Urothelium cell line (cell line): ENCODE measurements around the gene IL17RA.
"Not testable (repeated sequence)": the region's sequence is repeated elsewhere in the genome, so short reads cannot be mapped to it uniquely, and the experiment has no call there.

Source experiments
- DNase-seq: peaks from one replicate; pipeline ENCODE4 v3.0.0; 2011; ENCODE audit warnings: low spot score, mixed read lengths
- FAIRE-seq: peaks from 2 replicates; lab custom pipeline; 2011; peaks lifted over from hg19 to GRCh38; lab: Jason Lieb, UNC

Gene IL17RA

DNA sequence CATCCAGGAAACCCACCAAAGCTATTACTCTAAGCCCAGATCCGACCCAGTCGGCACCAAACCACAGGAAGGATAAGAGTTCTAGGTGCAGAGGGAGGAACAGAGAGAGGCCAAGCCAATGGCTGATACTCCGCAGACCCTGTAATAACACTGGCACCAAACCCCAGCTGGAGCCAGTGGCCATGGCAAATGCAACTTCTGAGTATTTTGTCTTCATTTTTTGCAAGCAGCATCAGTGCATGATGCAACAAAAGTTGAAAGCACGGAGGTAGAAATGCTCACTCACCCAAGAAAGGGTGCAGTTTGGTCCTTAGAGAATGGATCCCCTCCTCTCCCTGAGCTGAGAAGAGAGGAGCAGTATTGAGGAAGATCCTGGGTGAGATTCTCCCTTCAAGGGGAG lies 33.5 kb downstream of the IL17RA start:
- DNase-seq (no peak), FAIRE-seq (no peak)

- FAIRE-seq (no peak), DNase-seq (no peak)
Measured at GRCh38 chr22:17119481-17120202, 34.8 kb downstream of the IL17RA start.

DNA sequence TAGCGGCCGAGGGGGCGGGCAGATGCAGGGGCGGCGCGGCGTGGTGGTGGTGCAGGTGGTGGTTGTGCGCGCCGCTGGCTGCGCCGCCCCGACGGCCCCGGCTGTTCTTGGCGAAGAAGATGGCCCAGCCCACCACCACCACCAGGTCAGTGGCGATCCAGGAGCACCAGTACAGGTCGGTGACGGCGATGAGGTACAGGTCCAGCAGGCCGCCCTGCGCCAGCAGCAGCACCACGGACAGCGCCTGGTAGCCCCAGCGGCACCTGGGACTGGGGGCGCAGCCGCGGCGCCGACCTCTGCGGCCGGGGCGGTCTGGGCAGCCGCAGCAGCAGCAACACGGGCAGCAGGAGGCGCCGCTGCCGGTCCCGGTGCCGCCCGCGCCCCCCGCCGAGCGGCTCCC lies 35.5 kb downstream of the IL17RA start:
- FAIRE-seq (no peak), DNase-seq (peak; percentile 65)

- DNase-seq (peak; percentile 30), FAIRE-seq (no peak)
Measured at GRCh38 chr22:17120711-17121232, 36.0 kb downstream of the IL17RA start.

DNA sequence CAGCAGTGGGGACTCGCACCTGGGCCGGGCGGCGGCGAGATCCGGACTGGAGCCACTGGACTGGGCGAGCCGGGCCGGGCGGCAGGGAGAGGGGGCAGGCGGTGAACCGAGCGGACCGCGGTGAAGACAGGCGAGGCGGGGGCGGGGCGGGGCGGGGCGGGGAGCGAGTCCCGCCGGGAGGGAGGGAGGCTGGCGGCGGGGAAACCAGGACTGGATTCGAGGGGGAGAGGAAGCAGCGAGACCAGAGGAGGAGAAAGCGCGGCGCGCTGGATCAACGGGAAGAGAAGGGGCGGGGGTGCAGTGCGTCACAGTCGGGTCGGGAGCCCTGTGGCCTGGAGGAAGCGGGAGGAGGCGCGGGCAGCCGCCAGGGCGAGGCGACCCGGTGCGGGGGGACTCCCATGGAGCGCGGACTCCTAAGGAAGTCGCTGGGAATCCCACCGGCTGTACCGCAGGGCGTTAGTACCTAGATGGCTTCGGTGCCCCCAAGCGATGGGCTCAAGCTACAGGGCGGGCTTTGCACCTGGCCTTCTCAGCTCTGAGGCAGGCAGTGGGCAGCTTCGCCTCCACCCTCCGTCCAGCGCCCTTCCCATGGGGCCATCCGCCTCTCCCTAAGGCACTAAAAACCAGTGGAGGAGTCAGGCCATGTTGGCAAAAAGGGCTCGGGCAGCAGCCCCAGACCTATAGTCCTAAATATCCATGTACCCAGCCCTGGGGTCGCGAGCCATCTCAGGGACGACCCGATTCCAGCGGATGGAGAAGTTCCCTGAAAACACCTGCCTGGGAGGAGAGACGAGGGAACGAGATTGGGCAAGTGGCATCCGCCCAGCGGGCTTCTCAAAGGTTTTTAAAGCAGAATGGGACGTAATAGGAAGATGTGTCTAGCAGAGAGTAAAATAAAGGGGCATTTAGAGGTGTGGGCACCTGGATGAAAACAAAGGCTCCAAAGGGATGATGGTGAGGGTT lies 36.7 kb downstream of the IL17RA start, which contains the start of gene TMEM121B:
Gene TMEM121B, minus strand, starts transcription at position 128 of the 963 bp plus-strand sequence. CDS start 233 bp downstream, outside the sequence.
- DNase-seq, result peak; percentile 77
- FAIRE-seq, result no peak

DNA sequence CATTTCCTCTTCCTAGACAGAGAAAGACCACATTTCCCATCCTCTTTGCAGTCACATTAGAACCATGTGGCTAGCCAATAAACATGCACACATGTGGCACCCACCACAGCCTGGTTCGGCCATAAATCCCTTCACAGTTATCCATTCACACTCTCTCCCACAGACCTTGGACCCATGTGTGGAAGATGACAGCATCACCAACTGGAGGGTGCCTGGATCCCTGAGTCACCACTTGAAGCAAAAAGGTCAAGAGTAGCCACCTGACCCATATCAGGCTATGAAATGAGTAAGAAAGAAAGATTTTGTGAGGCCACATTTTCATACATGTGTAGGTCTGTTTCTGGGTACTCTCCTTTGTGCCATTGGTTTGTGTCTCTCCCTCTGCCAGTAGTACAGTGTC lies 45.4 kb downstream of the IL17RA start:
- FAIRE-seq (no peak), DNase-seq (no peak)

DNA sequence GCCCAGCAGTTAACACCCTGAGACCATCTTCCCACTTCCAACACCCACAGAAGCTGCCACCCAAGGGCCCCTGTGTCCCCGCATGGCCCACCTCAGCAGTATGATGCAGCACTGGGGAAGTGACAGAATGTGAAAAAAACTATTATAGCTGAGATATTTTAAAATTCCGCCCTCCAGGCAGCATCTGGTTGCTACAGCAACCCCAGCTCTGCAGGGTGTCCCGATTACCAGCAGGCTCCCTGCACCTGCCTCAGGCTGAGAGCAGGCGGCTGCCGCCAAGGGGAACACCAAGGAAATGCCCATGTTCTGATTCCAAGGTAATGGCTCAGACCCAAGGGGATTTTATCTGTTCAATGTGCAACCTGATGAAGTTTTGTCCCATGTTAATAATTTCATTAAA lies 46.9 kb downstream of the IL17RA start:
- no peak for DNase-seq
- no peak for FAIRE-seq

GRCh38 chr22:17132112-17132511 lies 47.3 kb downstream of the IL17RA start:
- no peak for DNase-seq
- no peak for FAIRE-seq

DNA sequence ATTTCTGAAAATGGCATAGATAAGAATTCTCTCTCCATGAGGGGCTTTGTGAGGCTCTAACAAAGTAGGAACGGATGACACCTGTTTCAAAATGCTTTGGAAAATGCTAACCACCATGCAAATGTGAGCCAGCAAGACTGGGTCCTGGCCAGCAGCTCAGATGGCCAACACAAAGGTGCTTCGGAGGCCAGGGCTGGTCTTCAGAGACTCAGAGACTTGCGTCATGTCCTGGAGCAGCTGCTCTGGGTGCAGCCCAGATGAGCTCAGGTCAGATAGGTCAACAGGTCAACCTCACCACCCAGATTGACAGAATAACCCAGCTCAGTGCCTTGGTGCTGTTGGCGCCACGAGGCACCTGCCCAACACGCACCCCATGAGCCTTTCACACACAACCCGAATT lies 48.3 kb downstream of the IL17RA start:
- FAIRE-seq, result no peak

GRCh38 chr22:17135153-17135760 lies 50.5 kb downstream of the IL17RA start:
- DNase-seq, result no peak
- no peak for FAIRE-seq

More for the DNA sequence above, 48.3 kb downstream of the IL17RA start:
- no peak for DNase-seq

GRCh38 chr22:17137170-17137569 lies 52.4 kb downstream of the IL17RA start:
- no peak for DNase-seq
- FAIRE-seq, result no peak

DNA sequence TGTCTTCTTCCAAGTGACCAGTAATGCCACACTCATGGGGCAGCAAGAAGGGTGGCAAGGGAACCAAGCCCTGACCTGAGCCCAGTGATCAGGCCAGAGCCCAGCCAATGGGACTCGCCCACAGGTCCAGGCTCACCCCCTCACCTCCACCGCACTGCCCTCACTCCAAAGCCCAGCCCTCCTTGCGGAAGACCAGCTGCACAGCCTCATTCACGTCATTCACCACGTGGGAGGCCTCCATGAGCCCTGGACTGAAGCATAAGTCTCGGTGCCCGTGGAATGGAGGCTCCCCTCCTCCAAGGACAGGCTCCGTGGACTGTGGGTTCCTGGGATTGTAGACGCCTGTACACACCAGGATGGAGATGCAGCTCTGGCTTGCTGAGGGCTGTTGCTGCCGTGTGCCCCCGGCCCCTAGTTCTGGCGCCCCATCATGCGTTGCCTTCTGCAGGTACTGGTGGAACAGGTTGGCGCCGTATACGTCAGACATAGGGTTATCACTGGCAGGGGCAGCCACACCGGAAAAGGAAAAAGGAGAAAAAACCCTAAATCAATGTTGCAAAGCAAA lies 53.1 kb downstream of the IL17RA start:
- no peak for FAIRE-seq
- no peak for DNase-seq

GRCh38 chr22:17138513-17138912 lies 53.7 kb downstream of the IL17RA start:
- no peak for FAIRE-seq

GRCh38 chr22:17140022-17140421 lies 55.2 kb downstream of the IL17RA start:
- no peak for DNase-seq
- no peak for FAIRE-seq

More at GRCh38 chr22:17138513-17138912, 53.7 kb downstream of the IL17RA start:
- DNase-seq, result no peak

GRCh38 chr22:17140826-17141766 lies 56.3 kb downstream of the IL17RA start:
- FAIRE-seq (no peak), DNase-seq (no peak)

GRCh38 chr22:17143101-17143500 lies 58.3 kb downstream of the IL17RA start:
- FAIRE-seq, result no peak

DNA sequence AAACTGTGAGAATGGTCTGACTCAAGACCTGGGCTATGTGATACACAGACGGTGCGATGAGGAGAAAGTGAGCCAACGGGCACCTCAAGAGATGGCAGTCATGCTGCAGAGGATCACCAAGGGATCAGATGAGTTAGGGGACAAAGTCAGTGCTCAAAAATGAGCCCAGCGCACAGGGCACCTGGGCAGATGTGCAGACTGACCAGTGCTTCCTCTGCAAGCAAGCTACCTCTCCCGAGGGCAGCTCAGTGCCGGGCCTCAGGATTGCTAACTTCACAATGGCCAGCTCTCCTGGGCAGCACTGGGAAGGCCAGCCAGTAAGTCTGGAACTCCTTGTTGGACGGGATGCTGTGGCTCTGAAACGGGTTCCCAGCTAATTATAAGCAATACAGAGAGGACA lies 59.0 kb downstream of the IL17RA start:
- FAIRE-seq (no peak), DNase-seq (no peak)

More at GRCh38 chr22:17143101-17143500, 58.3 kb downstream of the IL17RA start:
- no peak for DNase-seq

- no peak for FAIRE-seq
Measured at GRCh38 chr22:17145021-17145680, 60.4 kb downstream of the IL17RA start.

DNA sequence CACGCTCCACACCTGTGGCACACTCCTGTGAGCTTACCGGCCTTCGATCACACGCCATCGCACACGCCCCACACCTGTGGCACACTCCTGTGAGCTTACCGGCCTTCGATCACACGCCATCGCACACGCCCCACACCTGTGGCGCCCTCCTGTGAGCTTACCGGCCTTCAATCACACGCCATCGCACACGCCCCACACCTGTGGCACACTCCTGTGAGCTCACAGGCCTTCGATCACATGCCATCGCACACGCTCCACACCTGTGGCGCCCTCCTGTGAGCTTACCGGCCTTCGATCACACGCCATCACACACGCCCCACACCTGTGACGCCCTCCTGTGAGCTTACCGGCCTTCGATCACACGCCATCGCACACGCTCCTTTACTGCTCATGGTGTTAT lies 62.7 kb downstream of the IL17RA start:
- FAIRE-seq, DNase-seq: not testable (repeated sequence)

More at GRCh38 chr22:17145021-17145680, 60.4 kb downstream of the IL17RA start:
- no peak for DNase-seq
